OCI-LY3 (cell line): Measurements from ENCODE around the gene COL4A2.

Source experiments
- CTCF ChIP-seq: fragments of 200-600, 300-600 bp; sonication (generic); IDR thresholded peaks from 2 replicates; pipeline ENCODE4 v1.5.1; 2014; ENCODE audit warnings: antibody characterized with exemption, low read length, low read depth
- EZH2phosphoT487 ChIP-seq: fragments of 200-600 bp; shearing (Covaris generic); IDR thresholded peaks from 2 replicates; pipeline ENCODE4 v1.6.1; 2018; ENCODE audit warnings: antibody characterized with exemption, mixed run types, low read depth

GRCh38 chr13:110262082-110262436 is 45.0 kb upstream of the COL4A2 start:
- TF ChIP-seq EZH2phosphoT487 (no peak), CTCF (no peak)
